Mucosa of descending colon (tissue), 3 donors: ENCODE results near the gene NTN1. TPM values are rescaled to one million over a fixed set of nuclear protein-coding genes. Genes with fewer than 3 reads are reported as not detected.

ENCODE experiments used
- ATAC-seq: fragments of 200-7000 bp; cut with Tn5 transposase; one replicate; pipeline ENCODE4 v1.9.1; 2020; ENCODE audit warnings: mild to moderate bottlenecking, moderate library complexity
- DNase-seq, 3 donors: peaks; one replicate each; pipeline ENCODE4 v3.0.0-alpha.2; 2020
- H3K36me3 ChIP-seq: fragments of 200-600 bp; one replicate; pipeline ENCODE4 v1.8.0; 2021; ENCODE audit warnings: low read depth, mild to moderate bottlenecking
- H3K4me1 ChIP-seq: fragments of 200-600 bp; one replicate; pipeline ENCODE4 v1.8.0; 2021; ENCODE audit warnings: low read depth, mild to moderate bottlenecking
- H3K4me3 ChIP-seq: fragments of 200-600 bp; one replicate; pipeline ENCODE4 v1.8.0; 2021; ENCODE audit warnings: mild to moderate bottlenecking
- H3K9me3 ChIP-seq: fragments of 200-600 bp; one replicate; pipeline ENCODE4 v1.8.0; 2021; ENCODE audit warnings: mild to moderate bottlenecking
- intact Hi-C, 2 donors: fragments of 100-400 bp; cut with DNase I in 1 of 2; cut with micrococcal nuclease in 1 of 2; formaldehyde crosslinking; loops; one replicate each; pipeline versions ENCODE4 v1.11.0 to v1.11.1; 2022; cut with DNase I, micrococcal nuclease
- total RNA-seq, 3 donors: library from RNA; stranded (reverse); fragmentation: NEBNext Ultra II Directional in 2 of 3; extraction: Animal tissue kit (Norgen Biotek cat#: 25700) in 2 of 3; gene quantifications; one replicate each; pipeline versions ENCODE4 v1.2.1 to v1.2.4, GENCODE V29; 2021 to 2023
- TF ChIP-seq, protein P1 (sequence below): fragments of 200-600 bp; IDR thresholded peaks from one replicate; pipeline ENCODE4 v1.8.0; 2022; ENCODE audit warnings: antibody characterized with exemption, mild to moderate bottlenecking
- donor health status: DM: no; HTN: no; CAD: no; lungs with moderate emphysema.
- donor health status: DM: no; HTN: no; CAD: no.
- donor health status: DM: no; HTN: yes; CAD: no.

NTN1 gene
- total RNA-seq, 3 donors from 2014 or later, result 3.7 to 61.8 (median 4.0) TPM

- intact Hi-C loops, result no loop called here
- DNase-seq (peak in 1 of 3 donors; percentile 43), ATAC-seq (peak; percentile 12)
- no peaks in the 10 kb centered on the region for H3K4me1 ChIP-seq
- H3K4me3 ChIP-seq, result no peak overlapping the region
- H3K9me3 ChIP-seq, result no peaks in the 10 kb centered on the region
- TF ChIP-seq, protein P1, sequence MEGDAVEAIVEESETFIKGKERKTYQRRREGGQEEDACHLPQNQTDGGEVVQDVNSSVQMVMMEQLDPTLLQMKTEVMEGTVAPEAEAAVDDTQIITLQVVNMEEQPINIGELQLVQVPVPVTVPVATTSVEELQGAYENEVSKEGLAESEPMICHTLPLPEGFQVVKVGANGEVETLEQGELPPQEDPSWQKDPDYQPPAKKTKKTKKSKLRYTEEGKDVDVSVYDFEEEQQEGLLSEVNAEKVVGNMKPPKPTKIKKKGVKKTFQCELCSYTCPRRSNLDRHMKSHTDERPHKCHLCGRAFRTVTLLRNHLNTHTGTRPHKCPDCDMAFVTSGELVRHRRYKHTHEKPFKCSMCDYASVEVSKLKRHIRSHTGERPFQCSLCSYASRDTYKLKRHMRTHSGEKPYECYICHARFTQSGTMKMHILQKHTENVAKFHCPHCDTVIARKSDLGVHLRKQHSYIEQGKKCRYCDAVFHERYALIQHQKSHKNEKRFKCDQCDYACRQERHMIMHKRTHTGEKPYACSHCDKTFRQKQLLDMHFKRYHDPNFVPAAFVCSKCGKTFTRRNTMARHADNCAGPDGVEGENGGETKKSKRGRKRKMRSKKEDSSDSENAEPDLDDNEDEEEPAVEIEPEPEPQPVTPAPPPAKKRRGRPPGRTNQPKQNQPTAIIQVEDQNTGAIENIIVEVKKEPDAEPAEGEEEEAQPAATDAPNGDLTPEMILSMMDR, result no peak
- H3K36me3 ChIP-seq, result no peaks in the 10 kb centered on the region
Measured at GRCh38 chr17:9228408-9229159, 207.3 kb downstream of the NTN1 start.

- intact Hi-C loops, result no loop called here
- TF ChIP-seq, protein P1, result no peak
- Histone ChIP-seq H3K4me1 (no peaks in the 10 kb centered on the region), H3K9me3 (no peaks in the 10 kb centered on the region), H3K36me3 (no peaks in the 10 kb centered on the region), H3K4me3 (no peak overlapping the region)
- DNase-seq (peak in 1 of 3 donors; percentile 33), ATAC-seq (no peak)
Measured at GRCh38 chr17:9229160-9229825, 208.0 kb downstream of the NTN1 start.

DNA sequence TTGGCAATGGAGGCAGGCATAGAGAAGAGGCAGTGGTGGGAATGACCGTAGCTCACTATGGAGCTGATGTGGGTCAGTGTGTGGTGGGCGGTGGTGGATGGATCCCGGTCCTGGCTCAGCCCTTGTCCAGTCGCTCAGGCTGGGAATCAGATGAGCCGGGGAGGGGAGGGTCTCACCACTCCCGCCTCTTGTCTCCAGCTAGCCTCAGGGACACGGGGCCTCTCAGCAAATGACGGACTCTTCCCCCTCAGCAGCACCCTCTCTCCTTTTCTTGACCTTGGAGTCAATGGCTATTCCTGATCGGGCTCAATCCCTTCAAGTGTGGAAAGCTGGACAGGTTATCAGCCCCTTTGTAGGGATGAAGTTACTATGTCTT is 208.5 kb downstream of the NTN1 start:
- Histone ChIP-seq H3K4me3 (no peak overlapping the region), H3K9me3 (no peaks in the 10 kb centered on the region), H3K4me1 (no peaks in the 10 kb centered on the region), H3K36me3 (no peaks in the 10 kb centered on the region)
- DNase-seq (peak in 1 of 3 donors; percentile 17), ATAC-seq (no peak)
- intact Hi-C loops, result no loop called here
- TF ChIP-seq, protein P1, result no peak

DNA sequence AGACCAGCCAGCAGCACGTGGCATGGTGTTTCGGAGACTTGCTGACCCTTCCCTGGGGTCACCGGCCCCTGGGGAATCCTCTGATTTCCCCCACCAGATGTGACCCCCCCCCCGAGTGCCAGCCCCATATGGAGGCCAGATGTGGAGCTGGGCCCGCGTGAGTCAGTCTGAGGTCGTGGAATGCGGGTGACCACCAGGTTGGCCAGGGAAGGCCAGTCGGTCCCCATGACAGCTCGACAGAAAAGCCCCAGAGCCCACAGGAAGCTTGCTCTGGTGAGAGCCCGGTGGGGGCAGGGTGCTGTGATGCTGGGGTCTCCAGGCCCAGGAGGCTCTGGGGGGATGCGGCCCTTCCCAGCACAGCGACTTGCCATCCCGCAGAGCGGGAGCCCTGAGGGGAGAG is 209.0 kb downstream of the NTN1 start:
- no peaks in the 10 kb centered on the region for H3K36me3 ChIP-seq
- no peak overlapping the region for H3K4me3 ChIP-seq
- TF ChIP-seq, protein P1, result no peak
- intact Hi-C loops, result no loop called here
- H3K4me1 ChIP-seq, result no peaks in the 10 kb centered on the region
- DNase-seq, result peak in 1 of 3 donors; percentile 39
- H3K9me3 ChIP-seq, result no peaks in the 10 kb centered on the region
- ATAC-seq, result no peak

DNA sequence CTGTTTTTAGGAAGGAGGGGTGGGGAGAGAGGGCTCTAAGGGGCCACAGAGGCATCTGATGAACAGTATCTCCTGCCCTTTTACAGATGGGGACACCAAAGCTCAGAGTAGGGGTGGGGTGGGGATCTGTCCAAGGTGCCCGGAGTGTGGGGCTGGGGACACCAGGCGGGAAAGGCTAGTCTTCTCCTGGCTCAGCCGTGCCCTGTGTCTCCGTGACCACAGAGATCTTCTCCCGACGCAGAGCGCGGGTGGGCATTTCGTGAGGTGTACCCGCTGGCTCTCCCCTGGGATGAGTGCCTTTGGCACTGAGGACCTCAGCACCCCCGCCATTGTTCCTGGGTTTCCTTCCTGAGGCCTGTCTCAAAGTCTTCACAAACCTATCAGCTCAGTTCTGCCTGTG is 209.6 kb downstream of the NTN1 start:
- intact Hi-C loops, result no loop called here

More for the DNA sequence above, 209.6 kb downstream of the NTN1 start:
- Histone ChIP-seq H3K4me1 (no peaks in the 10 kb centered on the region), H3K4me3 (no peak overlapping the region), H3K9me3 (no peaks in the 10 kb centered on the region), H3K36me3 (no peaks in the 10 kb centered on the region)
- DNase-seq (peak in 1 of 3 donors; percentile 36), ATAC-seq (no peak)
- TF ChIP-seq, protein P1, result no peak
